HCT116 (cell line): ENCODE results near the gene NDUFB10.

Experiments
- EGR1 ChIP-seq: IDR thresholded peaks from 2 replicates; pipeline ENCODE4 v1.6.1; 2012; ENCODE audit warnings: low read depth
- EZH2 ChIP-seq: fragments of 200-600 bp; sonication (generic); IDR thresholded peaks from 2 replicates; pipeline ENCODE4 v1.6.1; 2017; ENCODE audit warnings: antibody characterized with exemption, mixed run types
- EZH2phosphoT487 ChIP-seq: fragments of 200-600 bp; IDR thresholded peaks from 2 replicates; pipeline ENCODE4 v1.6.1; 2018; ENCODE audit warnings: antibody characterized with exemption, borderline replicate concordance
- FOSL1 ChIP-seq: IDR thresholded peaks from 2 replicates; pipeline ENCODE4 v1.6.1; 2012; ENCODE audit warnings: low read depth
- POLR2A ChIP-seq: IDR thresholded peaks from 2 replicates; pipeline ENCODE4 v1.7.0; 2011; ENCODE audit warnings: borderline replicate concordance; ENCODE audit not compliant: insufficient read depth, insufficient read length; ENCODE audit errors: extremely low read depth
- POLR2AphosphoS5 ChIP-seq: IDR thresholded peaks from 2 replicates; pipeline ENCODE4 v1.6.1; 2011; ENCODE audit warnings: mild to moderate bottlenecking, low read depth, low read length, moderate library complexity
- RAD21 ChIP-seq: IDR thresholded peaks from 2 replicates; pipeline ENCODE4 v1.6.1; 2012; ENCODE audit warnings: low read depth, mild to moderate bottlenecking
- SIN3A ChIP-seq: IDR thresholded peaks from 2 replicates; pipeline ENCODE4 v1.6.1; 2012; ENCODE audit warnings: low read depth
- SP1 ChIP-seq: IDR thresholded peaks from 2 replicates; pipeline ENCODE4 v1.6.1; 2012; ENCODE audit warnings: low read depth
- TCF7L2 ChIP-seq: IDR thresholded peaks from 2 replicates; pipeline ENCODE4 v1.7.0; 2011; ENCODE audit warnings: borderline replicate concordance, inconsistent platforms; ENCODE audit not compliant: insufficient read depth, insufficient read length; ENCODE audit errors: extremely low read depth
- YY1 ChIP-seq: IDR thresholded peaks from 2 replicates; pipeline ENCODE4 v1.6.1; 2011; ENCODE audit warnings: low read length, low read depth, moderate library complexity, mild to moderate bottlenecking; ENCODE audit not compliant: insufficient replicate concordance; ENCODE audit errors: extremely low read depth
- ZNF274 ChIP-seq: fragments of 200-500 bp; sonication (Bioruptor generic); IDR thresholded peaks from 2 replicates; pipeline ENCODE4 v1.6.1; 2014; ENCODE audit warnings: mild to moderate bottlenecking, low read depth, low read length, inconsistent platforms
- TF ChIP-seq, protein P1 (sequence below), 3 experiments: fragments of 200-600 bp in 1 of 3; sonication (generic) in 1 of 3; IDR thresholded peaks in 2 of 3; conservative IDR thresholded peaks in 1 of 3; 2 replicates each; pipeline ENCODE4 v1.5.1; 2012 to 2017; ENCODE audit warnings: low read depth in 2 of 3, low read length in 2 of 3, antibody characterized with exemption in 1 of 3, borderline replicate concordance in 1 of 3, control low read depth in 1 of 3, mild to moderate bottlenecking in 1 of 3, mixed read lengths in 1 of 3, mixed run types in 1 of 3, moderate library complexity in 1 of 3; ENCODE audit not compliant: insufficient read depth in 1 of 3
- TF ChIP-seq, protein P2 (sequence below): IDR thresholded peaks from 2 replicates; pipeline ENCODE4 v1.6.1; 2012

DNA sequence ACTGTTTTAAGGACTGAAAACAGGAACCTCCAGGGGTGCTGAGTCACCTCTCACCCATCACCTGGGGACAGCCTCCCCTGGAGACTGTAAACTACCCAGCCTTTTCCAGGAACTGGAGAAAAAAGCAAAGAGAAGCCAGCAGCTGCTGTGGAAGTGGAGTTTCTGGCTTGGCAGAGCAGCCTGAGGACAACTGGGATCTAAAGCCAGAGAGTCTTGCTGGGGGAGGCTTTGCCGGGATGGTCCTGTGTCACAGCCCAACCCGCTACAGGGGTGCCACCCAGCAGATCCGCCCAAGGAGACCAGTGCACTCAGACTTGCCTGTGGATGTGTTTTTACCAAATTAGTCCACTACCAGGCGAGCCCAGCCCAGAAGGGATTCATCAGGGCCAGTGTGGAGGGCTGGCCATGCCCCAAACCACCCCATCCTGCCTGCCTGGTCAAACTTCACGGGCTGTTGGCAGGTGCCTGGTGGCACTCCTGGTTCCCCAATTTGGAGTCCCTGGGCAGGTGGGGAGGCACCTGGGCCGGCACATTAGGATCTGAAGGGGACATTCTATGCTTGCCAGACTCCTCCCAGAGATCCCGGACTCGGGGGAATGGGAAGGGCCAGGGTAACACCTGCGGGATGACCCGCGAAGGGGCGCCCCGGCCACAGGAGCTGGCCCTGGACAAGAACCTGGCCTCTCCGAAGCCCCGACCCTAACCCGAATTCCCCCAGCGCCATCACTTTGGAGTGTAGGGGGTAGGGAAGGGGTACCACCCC lies 17.1 kb upstream of the NDUFB10 start:
- TF ChIP-seq, protein P1, sequence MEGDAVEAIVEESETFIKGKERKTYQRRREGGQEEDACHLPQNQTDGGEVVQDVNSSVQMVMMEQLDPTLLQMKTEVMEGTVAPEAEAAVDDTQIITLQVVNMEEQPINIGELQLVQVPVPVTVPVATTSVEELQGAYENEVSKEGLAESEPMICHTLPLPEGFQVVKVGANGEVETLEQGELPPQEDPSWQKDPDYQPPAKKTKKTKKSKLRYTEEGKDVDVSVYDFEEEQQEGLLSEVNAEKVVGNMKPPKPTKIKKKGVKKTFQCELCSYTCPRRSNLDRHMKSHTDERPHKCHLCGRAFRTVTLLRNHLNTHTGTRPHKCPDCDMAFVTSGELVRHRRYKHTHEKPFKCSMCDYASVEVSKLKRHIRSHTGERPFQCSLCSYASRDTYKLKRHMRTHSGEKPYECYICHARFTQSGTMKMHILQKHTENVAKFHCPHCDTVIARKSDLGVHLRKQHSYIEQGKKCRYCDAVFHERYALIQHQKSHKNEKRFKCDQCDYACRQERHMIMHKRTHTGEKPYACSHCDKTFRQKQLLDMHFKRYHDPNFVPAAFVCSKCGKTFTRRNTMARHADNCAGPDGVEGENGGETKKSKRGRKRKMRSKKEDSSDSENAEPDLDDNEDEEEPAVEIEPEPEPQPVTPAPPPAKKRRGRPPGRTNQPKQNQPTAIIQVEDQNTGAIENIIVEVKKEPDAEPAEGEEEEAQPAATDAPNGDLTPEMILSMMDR (IDR thresholded peaks at IDR 0.05 in 2 of 3, conservative IDR thresholded peaks at IDR 0.05 in 1 of 3; ENCODE audit: borderline replicate concordance in 1 of 3, insufficient read depth in 1 of 3, low read depth in 2 of 3, low read length in 2 of 3), result no peak
- TF ChIP-seq EZH2phosphoT487, result no peak
- no peak for TF ChIP-seq POLR2AphosphoS5
- no peak for TF ChIP-seq EZH2
- TF ChIP-seq ZNF274, result no peak
- TF ChIP-seq, protein P2, sequence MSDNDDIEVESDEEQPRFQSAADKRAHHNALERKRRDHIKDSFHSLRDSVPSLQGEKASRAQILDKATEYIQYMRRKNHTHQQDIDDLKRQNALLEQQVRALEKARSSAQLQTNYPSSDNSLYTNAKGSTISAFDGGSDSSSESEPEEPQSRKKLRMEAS, result no peak
- no peak for TF ChIP-seq POLR2A
- no peak for TF ChIP-seq YY1
- no peak for TF ChIP-seq SIN3A
- no peak for TF ChIP-seq FOSL1
- no peak for TF ChIP-seq EGR1
- no peak for TF ChIP-seq RAD21
- TF ChIP-seq TCF7L2, result no peak
- TF ChIP-seq SP1, result no peak
